ENCODE results near the gene DNAH7. TPM values are rescaled to one million over a fixed set of nuclear protein-coding genes. Genes with fewer than 3 reads are reported as not detected.

DNAH7 gene
- total and polyA plus RNA-seq, 2 donors (not counting 1 experiment from before 2014, with no cell fraction given), result 0.01 to 0.05 TPM

GRCh38 chr2:195721042-195721441, 347.6 kb downstream of the DNAH7 start:
- H3K9me3 Mint-ChIP-seq (ENCODE audit: insufficient read depth), result no peaks in the 10 kb centered on the region
- H3K27ac ChIP-seq (ENCODE audit: low read length in 2 of 2), result no peak overlapping the region
- no peaks in the 10 kb centered on the region for H3K9me3 ChIP-seq (ENCODE audit: control extremely low read depth in 1 of 3, control insufficient read depth in 2 of 3, insufficient read depth in 1 of 3, low read length in 2 of 3)
- H3K4me1 ChIP-seq (ENCODE audit: control insufficient read depth in 2 of 2, insufficient read depth in 2 of 2, low read length in 2 of 2), result no peaks in the 10 kb centered on the region
- no peak overlapping the region for H3K4me2 ChIP-seq (replicated peaks; ENCODE audit: low read depth, low read length, poor library complexity, severe bottlenecking)
- ATAC-seq (ENCODE audit: low read depth), result no peak
- no peaks in the 10 kb centered on the region for H3K27me3 ChIP-seq (replicated peaks in 1 of 4; ENCODE audit: control extremely low read depth in 1 of 4, control insufficient read depth in 3 of 4, insufficient read depth in 4 of 4, low read length in 3 of 4)
- no peak overlapping the region for H3K4me3 ChIP-seq (ENCODE audit: control extremely low read depth in 1 of 5, extremely low read depth in 1 of 5, insufficient read depth in 1 of 5, low read depth in 2 of 5, low read length in 4 of 5)
- H3K36me3 ChIP-seq (replicated peaks in 1 of 2; ENCODE audit: control extremely low read depth in 1 of 2, control insufficient read depth in 1 of 2, extremely low read depth in 1 of 2, insufficient read depth in 2 of 2, low read length in 1 of 2), result peaks cover 6 to 38% of the 10 kb centered on the region in 2 experiments
- no peak overlapping the region for H3K9ac ChIP-seq (ENCODE audit: low read length)
- no peaks in the 10 kb centered on the region for H3K27me3 Mint-ChIP-seq
- POLR2A ChIA-PET, result no interaction called here
- H3K27ac Mint-ChIP-seq, result no peak overlapping the region
- H3K4me3 Mint-ChIP-seq, result no peak overlapping the region
- no peaks in the 10 kb centered on the region for H4K20me1 ChIP-seq (ENCODE audit: control insufficient read depth, insufficient read depth, low read length, poor library complexity, severe bottlenecking)
- DNase-seq, result no peak
- no peaks in the 10 kb centered on the region for H3K4me1 Mint-ChIP-seq
- CTCF ChIA-PET, result no interaction called here
- WGBS (ENCODE audit: insufficient coverage), result no CpG with 5 or more reads among the region's 2 CpGs
- no peak for TF ChIP-seq EZH2 (IDR thresholded peaks at IDR 0.05; ENCODE audit: borderline replicate concordance, insufficient read depth, low read depth, low read length, poor library complexity, severe bottlenecking)
- TF ChIP-seq CTCF (IDR thresholded peaks at IDR 0.05), result no peak
- no peaks in the 10 kb centered on the region for H3K79me2 ChIP-seq (ENCODE audit: control insufficient read depth, insufficient read depth, low read length)
- intact Hi-C loops (cut with micrococcal nuclease), result no loop called here
- no peak overlapping the region for H2AFZ ChIP-seq (ENCODE audit: insufficient read depth, low read depth, low read length, poor library complexity, severe bottlenecking)

- H4K20me1 ChIP-seq (ENCODE audit: control insufficient read depth, insufficient read depth, low read length, poor library complexity, severe bottlenecking), result no peaks in the 10 kb centered on the region
- no peak overlapping the region for H2AFZ ChIP-seq (ENCODE audit: insufficient read depth, low read depth, low read length, poor library complexity, severe bottlenecking)
- no peak for TF ChIP-seq CTCF (IDR thresholded peaks at IDR 0.05)
- TF ChIP-seq EZH2 (IDR thresholded peaks at IDR 0.05; ENCODE audit: borderline replicate concordance, insufficient read depth, low read depth, low read length, poor library complexity, severe bottlenecking), result no peak
- H3K9ac ChIP-seq (ENCODE audit: low read length), result no peak overlapping the region
- ChIA-PET POLR2A (no interaction called here), CTCF (no interaction called here)
- H3K4me1 ChIP-seq (ENCODE audit: control insufficient read depth in 2 of 2, insufficient read depth in 2 of 2, low read length in 2 of 2), result peaks cover 5 to 8% of the 10 kb centered on the region in 2 donors
- no peak overlapping the region for H3K4me3 Mint-ChIP-seq
- no peaks in the 10 kb centered on the region for H3K9me3 Mint-ChIP-seq (ENCODE audit: insufficient read depth)
- peaks cover 3 to 61% of the 10 kb centered on the region in 2 experiments for H3K36me3 ChIP-seq (replicated peaks in 1 of 2; ENCODE audit: control extremely low read depth in 1 of 2, control insufficient read depth in 1 of 2, extremely low read depth in 1 of 2, insufficient read depth in 2 of 2, low read length in 1 of 2)
- no peak overlapping the region for H3K4me3 ChIP-seq (ENCODE audit: control extremely low read depth in 1 of 5, extremely low read depth in 1 of 5, insufficient read depth in 1 of 5, low read depth in 2 of 5, low read length in 4 of 5)
- peaks cover 9% of the 10 kb centered on the region for H3K4me1 Mint-ChIP-seq
- WGBS (ENCODE audit: insufficient coverage), result no CpG with 5 or more reads among the region's 4 CpGs
- intact Hi-C loops (cut with micrococcal nuclease), result no loop called here
- no peak overlapping the region for H3K4me2 ChIP-seq (replicated peaks; ENCODE audit: low read depth, low read length, poor library complexity, severe bottlenecking)
- H3K27ac ChIP-seq (ENCODE audit: low read length in 2 of 2), result no peak overlapping the region
- H3K9me3 ChIP-seq (ENCODE audit: control extremely low read depth in 1 of 3, control insufficient read depth in 2 of 3, insufficient read depth in 1 of 3, low read length in 2 of 3), result no peaks in the 10 kb centered on the region
- no peaks in the 10 kb centered on the region for H3K27me3 Mint-ChIP-seq
- ATAC-seq (ENCODE audit: low read depth), result no peak
- DNase-seq, result no peak
- no peaks in the 10 kb centered on the region for H3K79me2 ChIP-seq (ENCODE audit: control insufficient read depth, insufficient read depth, low read length)
- H3K27me3 ChIP-seq (replicated peaks in 1 of 4; ENCODE audit: control extremely low read depth in 1 of 4, control insufficient read depth in 3 of 4, insufficient read depth in 4 of 4, low read length in 3 of 4), result no peaks in the 10 kb centered on the region
- H3K27ac Mint-ChIP-seq, result no peak overlapping the region
These were observed 352.2 kb downstream of the DNAH7 start for GRCh38 chr2:195716466-195716865.
